Mesenchymal stem cell (in vitro differentiated cells and primary cell): ENCODE results near the gene MDM4.
A peak's percentile ranks its signal among the peaks of the same experiment; 100 is the strongest.

Experiments
- DNase-seq: peaks from one replicate; pipeline ENCODE4 v3.0.0-alpha.2; 2013
- H2AFZ ChIP-seq: one replicate; pipeline ENCODE4 v1.6.1; 2013; ENCODE audit warnings: low read depth, mild to moderate bottlenecking, control low read depth, inconsistent platforms, low read length, moderate library complexity
- H2AK5ac ChIP-seq: 2 replicates; pipeline ENCODE4 v1.6.1; 2013; ENCODE audit warnings: low read length, moderate library complexity, mild to moderate bottlenecking, inconsistent platforms; ENCODE audit not compliant: severe bottlenecking
- H2BK120ac ChIP-seq: one replicate; pipeline ENCODE4 v1.6.1; 2013; ENCODE audit warnings: low read depth, mild to moderate bottlenecking, inconsistent platforms, low read length, moderate library complexity
- H2BK12ac ChIP-seq, 2 experiments: one replicate each; pipeline ENCODE4 v1.6.1; 2013; ENCODE audit warnings: inconsistent platforms in 2 of 2, low read length in 2 of 2, mild to moderate bottlenecking in 2 of 2, moderate library complexity in 2 of 2, control low read depth in 1 of 2
- H2BK15ac ChIP-seq: one replicate; pipeline ENCODE4 v1.6.1; 2013; ENCODE audit warnings: mild to moderate bottlenecking, low read depth, inconsistent platforms; ENCODE audit not compliant: poor library complexity, severe bottlenecking
- H2BK5ac ChIP-seq: 2 replicates; pipeline ENCODE4 v1.6.1; 2013; ENCODE audit warnings: low read depth, mild to moderate bottlenecking, low read length, control low read depth, inconsistent platforms; ENCODE audit not compliant: poor library complexity, severe bottlenecking
- H3K14ac ChIP-seq, 2 experiments: one replicate each; pipeline ENCODE4 v1.6.1; 2013; ENCODE audit warnings: inconsistent platforms in 2 of 2, low read length in 2 of 2, control low read depth in 1 of 2, mild to moderate bottlenecking in 1 of 2, moderate library complexity in 1 of 2
- H3K18ac ChIP-seq, 2 experiments: one replicate each; pipeline ENCODE4 v1.6.1; 2013; ENCODE audit warnings: inconsistent platforms in 2 of 2, low read length in 2 of 2, control low read depth in 1 of 2, low read depth in 1 of 2, mild to moderate bottlenecking in 1 of 2
- H3K23ac ChIP-seq, 2 experiments: one replicate each; pipeline ENCODE4 v1.6.1; 2013; ENCODE audit warnings: inconsistent platforms in 2 of 2, low read length in 2 of 2, mild to moderate bottlenecking in 2 of 2, moderate library complexity in 2 of 2, control low read depth in 1 of 2
- H3K27ac ChIP-seq: 2 replicates; pipeline ENCODE4 v1.5.1; 2013; ENCODE audit warnings: mild to moderate bottlenecking, moderate library complexity, low read length, control low read depth, inconsistent platforms; ENCODE audit not compliant: poor library complexity, severe bottlenecking
- H3K27me3 ChIP-seq, 2 experiments: 2 replicates each; pipeline versions ENCODE4 v1.6.1 to v1.7.0; 2013; ENCODE audit warnings: low read length in 2 of 2, mild to moderate bottlenecking in 2 of 2, moderate library complexity in 2 of 2, control low read depth in 1 of 2, inconsistent platforms in 1 of 2; ENCODE audit not compliant: control insufficient read depth in 1 of 2, insufficient read depth in 1 of 2
- H3K36me3 ChIP-seq, 2 experiments: 2 replicates each; pipeline versions ENCODE4 v1.6.1 to v1.7.0; 2013; ENCODE audit warnings: low read length in 2 of 2, control low read depth in 1 of 2, inconsistent platforms in 1 of 2, low read depth in 1 of 2, mild to moderate bottlenecking in 1 of 2; ENCODE audit not compliant: insufficient read depth in 2 of 2, control insufficient read depth in 1 of 2
- H3K4ac ChIP-seq, 2 experiments: one replicate each; pipeline ENCODE4 v1.6.1; 2013; ENCODE audit warnings: inconsistent platforms in 2 of 2, low read length in 2 of 2, mild to moderate bottlenecking in 2 of 2, moderate library complexity in 2 of 2, control low read depth in 1 of 2, low read depth in 1 of 2
- H3K4me1 ChIP-seq: 2 replicates; pipeline ENCODE4 v1.6.1; 2013; ENCODE audit warnings: low read depth, low read length, control low read depth; ENCODE audit not compliant: control insufficient read depth, insufficient read depth
- H3K4me2 ChIP-seq: 2 replicates; pipeline ENCODE4 v1.6.1; 2013; ENCODE audit warnings: low read length, mild to moderate bottlenecking, inconsistent platforms; ENCODE audit not compliant: poor library complexity, severe bottlenecking
- H3K4me3 ChIP-seq, 2 experiments: 2 replicates each; pipeline versions ENCODE4 v1.5.1 to v1.7.0; 2013; ENCODE audit warnings: low read length in 2 of 2, mild to moderate bottlenecking in 2 of 2, control low read depth in 1 of 2, low read depth in 1 of 2; ENCODE audit not compliant: insufficient read depth in 1 of 2
- H3K79me1 ChIP-seq: replicated peaks from 2 replicates; pipeline ENCODE4 v1.6.1; 2013; ENCODE audit warnings: mild to moderate bottlenecking, control low read depth, low read length, inconsistent platforms; ENCODE audit not compliant: poor library complexity, severe bottlenecking
- H3K9ac ChIP-seq: 2 replicates; pipeline ENCODE4 v1.7.0; 2013; ENCODE audit warnings: mild to moderate bottlenecking, low read length, moderate library complexity
- H3K9me3 ChIP-seq: 2 replicates; pipeline ENCODE4 v1.7.0; 2013; ENCODE audit warnings: mild to moderate bottlenecking, low read length; ENCODE audit not compliant: control insufficient read depth
- H4K8ac ChIP-seq: one replicate; pipeline ENCODE4 v1.6.1; 2013; ENCODE audit warnings: inconsistent platforms, mild to moderate bottlenecking, low read length, moderate library complexity
- H4K91ac ChIP-seq: one replicate; pipeline ENCODE4 v1.6.1; 2013; ENCODE audit warnings: mild to moderate bottlenecking, low read length, inconsistent platforms
- WGBS: methylation state at CpG from one replicate; pipeline ENCODE4 v1.1.7; 2013; ENCODE audit warnings: mixed read lengths; 5-methylcytosine and 5-hydroxymethylcytosine counted together

The MDM4 gene

DNA sequence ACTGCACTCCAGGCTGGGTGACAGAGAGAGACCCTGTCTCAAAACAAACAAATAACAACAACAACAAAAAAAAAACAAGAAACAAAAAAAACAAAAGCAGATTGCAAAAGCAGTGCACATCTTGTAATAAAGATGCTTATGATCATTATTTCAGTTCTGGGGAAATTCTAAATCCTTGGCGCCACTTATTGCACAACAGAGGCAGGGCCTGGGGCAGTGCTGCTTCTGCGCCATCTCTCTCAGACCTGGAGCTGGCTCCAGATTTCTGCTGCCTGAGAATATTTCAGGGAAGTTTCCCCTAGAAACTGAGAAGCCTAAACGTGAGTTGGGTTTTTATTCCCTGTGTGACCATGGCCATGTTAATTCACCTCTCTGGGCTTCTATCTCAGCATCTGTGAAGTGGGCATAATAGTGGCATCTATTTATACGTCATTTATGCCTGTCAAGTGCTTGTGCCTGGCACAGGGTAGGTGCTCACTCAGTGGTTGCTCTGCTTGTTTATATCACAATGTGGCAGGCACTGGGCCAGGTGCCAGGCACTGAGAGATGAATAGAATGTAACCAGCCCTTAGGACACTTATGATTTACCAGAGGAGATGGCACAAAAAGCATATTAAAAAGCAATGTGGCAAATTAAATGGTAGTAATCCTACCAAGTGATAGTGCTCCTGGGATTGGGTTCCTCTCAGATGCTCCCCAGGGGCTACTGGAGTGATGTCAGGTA lies 67.9 kb downstream of the MDM4 start:
- H2AFZ ChIP-seq, result no peak overlapping the region
- no peak overlapping the region for H3K23ac ChIP-seq
- H3K9me3 ChIP-seq, result no peaks in the 10 kb centered on the region
- 94% methylated on average over 4 of the region's 4 CpGs for WGBS
- no peak overlapping the region for H3K14ac ChIP-seq
- no peaks in the 10 kb centered on the region for H3K79me1 ChIP-seq
- H3K27me3 ChIP-seq, result peaks cover 0 to 9% of the 10 kb centered on the region in 2 experiments
- H3K4me1 ChIP-seq, result peaks cover 3% of the 10 kb centered on the region
- DNase-seq, result no peak
- H2AK5ac ChIP-seq, result no peak overlapping the region
- no peak overlapping the region for H2BK120ac ChIP-seq
- H2BK15ac ChIP-seq, result no peak overlapping the region
- no peak overlapping the region for H3K4ac ChIP-seq
- no peak overlapping the region for H2BK5ac ChIP-seq
- no peak overlapping the region for H4K8ac ChIP-seq
- no peak overlapping the region for H3K4me2 ChIP-seq
- H4K91ac ChIP-seq, result no peak overlapping the region
- H3K18ac ChIP-seq, result no peak overlapping the region
- H3K27ac ChIP-seq, result no peak overlapping the region
- no peaks in the 10 kb centered on the region for H3K36me3 ChIP-seq
- no peak overlapping the region for H3K4me3 ChIP-seq
- no peak overlapping the region for H2BK12ac ChIP-seq
- no peak overlapping the region for H3K9ac ChIP-seq

DNA sequence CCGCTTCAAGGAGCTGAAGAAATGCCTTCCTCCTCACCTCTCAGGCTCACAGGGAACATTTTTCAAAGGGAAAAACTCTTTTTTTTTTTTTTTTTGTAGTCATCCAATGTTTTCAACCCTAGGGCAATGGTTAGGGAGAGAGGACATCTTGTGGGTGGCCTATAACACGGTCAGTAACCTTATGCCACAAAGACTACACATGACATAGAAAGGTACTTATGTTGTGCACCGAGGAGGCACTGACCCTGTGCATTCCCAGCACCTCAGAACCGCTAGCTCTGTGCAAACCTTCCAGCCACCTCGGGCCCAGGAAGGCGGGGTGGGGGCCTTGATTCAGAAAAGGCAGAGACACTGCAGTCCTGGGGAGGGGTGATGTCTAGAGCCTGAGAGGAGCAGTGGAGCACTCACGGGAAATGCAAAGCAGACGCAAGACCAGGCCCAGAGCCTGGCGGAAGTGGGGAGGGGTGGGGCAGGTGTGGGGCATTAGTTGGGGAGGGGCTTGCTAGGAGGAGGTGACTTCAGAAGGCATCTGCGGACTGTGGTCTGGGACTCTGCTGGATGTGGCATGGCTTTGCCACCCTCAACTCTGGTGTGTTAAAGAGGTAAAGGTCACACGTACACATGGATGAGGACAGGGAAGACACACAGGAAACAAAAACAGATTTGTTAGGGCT lies 68.6 kb downstream of the MDM4 start:
- no peak for DNase-seq
- H2BK5ac ChIP-seq, result no peak overlapping the region
- H3K4me1 ChIP-seq, result peaks cover 6% of the 10 kb centered on the region
- H3K9me3 ChIP-seq, result no peaks in the 10 kb centered on the region
- H4K91ac ChIP-seq, result no peak overlapping the region
- H3K79me1 ChIP-seq, result no peaks in the 10 kb centered on the region
- no peak overlapping the region for H3K4me3 ChIP-seq
- H3K4ac ChIP-seq, result no peak overlapping the region
- no peak overlapping the region for H3K9ac ChIP-seq
- no peak overlapping the region for H2AFZ ChIP-seq
- H3K18ac ChIP-seq, result no peak overlapping the region
- H2BK120ac ChIP-seq, result no peak overlapping the region
- H4K8ac ChIP-seq, result no peak overlapping the region
- no peak overlapping the region for H3K23ac ChIP-seq
- no peak overlapping the region for H3K27ac ChIP-seq
- no peak overlapping the region for H2BK15ac ChIP-seq
- no peaks in the 10 kb centered on the region for H3K36me3 ChIP-seq
- no peak overlapping the region for H2BK12ac ChIP-seq
- H2AK5ac ChIP-seq, result no peak overlapping the region
- WGBS, result 52% methylated on average over 11 of the region's 11 CpGs
- H3K14ac ChIP-seq, result no peak overlapping the region
- peaks cover 0 to 5% of the 10 kb centered on the region in 2 experiments for H3K27me3 ChIP-seq
- no peak overlapping the region for H3K4me2 ChIP-seq

- no peak overlapping the region for H3K27ac ChIP-seq
- no peak overlapping the region for H2BK5ac ChIP-seq
- H3K14ac ChIP-seq, result no peak overlapping the region
- H3K4me2 ChIP-seq, result no peak overlapping the region
- peak overlapping the region; percentile 38 for H2BK15ac ChIP-seq
- H3K18ac ChIP-seq, result no peak overlapping the region
- H4K91ac ChIP-seq, result no peak overlapping the region
- no peak overlapping the region for H4K8ac ChIP-seq
- H2BK12ac ChIP-seq, result no peak overlapping the region
- H3K36me3 ChIP-seq, result no peaks in the 10 kb centered on the region
- no peak for DNase-seq
- H2AK5ac ChIP-seq, result no peak overlapping the region
- no peak overlapping the region for H2BK120ac ChIP-seq
- H3K4me3 ChIP-seq, result no peak overlapping the region
- H3K4me1 ChIP-seq, result peaks cover 12% of the 10 kb centered on the region
- no peak overlapping the region for H3K23ac ChIP-seq
- no peak overlapping the region for H3K4ac ChIP-seq
- no peaks in the 10 kb centered on the region for H3K27me3 ChIP-seq
- no peak overlapping the region for H2AFZ ChIP-seq
- 84% methylated on average over 5 of the region's 6 CpGs for WGBS
- no peak overlapping the region for H3K9ac ChIP-seq
- no peaks in the 10 kb centered on the region for H3K79me1 ChIP-seq
- no peaks in the 10 kb centered on the region for H3K9me3 ChIP-seq
Measured at GRCh38 chr1:204587621-204588020, 71.4 kb downstream of the MDM4 start.

DNA sequence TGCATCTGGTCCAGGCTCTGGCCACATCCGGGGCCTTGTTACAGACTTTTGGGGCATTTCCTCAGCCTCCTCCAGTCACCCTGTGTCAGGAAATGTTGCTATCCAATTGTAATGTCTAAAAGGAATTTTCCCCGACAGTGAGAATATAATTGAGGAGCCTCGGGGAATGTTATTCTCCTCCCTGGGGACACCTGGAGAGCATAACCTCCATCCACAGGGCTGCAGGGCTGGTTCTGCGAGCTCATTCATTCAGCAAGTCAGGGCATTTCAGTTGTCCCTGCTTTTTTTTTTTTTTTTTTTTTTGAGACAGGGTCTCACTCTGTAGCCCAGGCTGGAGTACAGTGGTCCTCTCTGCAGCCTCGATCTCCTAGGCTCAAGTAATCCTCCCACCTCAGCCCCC lies 72.6 kb downstream of the MDM4 start:
- H3K9ac ChIP-seq, result no peak overlapping the region
- H3K79me1 ChIP-seq, result no peaks in the 10 kb centered on the region
- no peak overlapping the region for H3K4me3 ChIP-seq
- H3K4me2 ChIP-seq, result no peak overlapping the region
- H4K8ac ChIP-seq, result no peak overlapping the region
- peaks cover 14% of the 10 kb centered on the region for H3K4me1 ChIP-seq
- H3K27me3 ChIP-seq, result no peaks in the 10 kb centered on the region
- H3K4ac ChIP-seq, result no peak overlapping the region
- H3K36me3 ChIP-seq, result no peaks in the 10 kb centered on the region
- H3K9me3 ChIP-seq, result no peaks in the 10 kb centered on the region
- no peak overlapping the region for H3K18ac ChIP-seq
- H3K27ac ChIP-seq, result no peak overlapping the region
- H2AFZ ChIP-seq, result no peak overlapping the region
- H2AK5ac ChIP-seq, result no peak overlapping the region
- no peak overlapping the region for H2BK12ac ChIP-seq
- H2BK5ac ChIP-seq, result no peak overlapping the region
- H4K91ac ChIP-seq, result no peak overlapping the region
- no peak overlapping the region for H3K14ac ChIP-seq
- DNase-seq, result no peak
- no peak overlapping the region for H3K23ac ChIP-seq
- no peak overlapping the region for H2BK120ac ChIP-seq
- WGBS, result 93% methylated on average over 4 of the region's 5 CpGs
- H2BK15ac ChIP-seq, result no peak overlapping the region
